GM18867 (cell line): Measurements from ENCODE around the gene D2HGDH.
"Not testable (repeated sequence)": the region's sequence is repeated elsewhere in the genome, so short reads cannot be mapped to it uniquely, and the experiment has no call there.

Experiments
- ATAC-seq: cut with Tn5 transposase; IDR thresholded peaks from one replicate; pipeline ENCODE4 v1.9.1; 2021; ENCODE audit warnings: mild to moderate bottlenecking, moderate library complexity; ENCODE audit not compliant: unreplicated experiment

D2HGDH gene

DNA sequence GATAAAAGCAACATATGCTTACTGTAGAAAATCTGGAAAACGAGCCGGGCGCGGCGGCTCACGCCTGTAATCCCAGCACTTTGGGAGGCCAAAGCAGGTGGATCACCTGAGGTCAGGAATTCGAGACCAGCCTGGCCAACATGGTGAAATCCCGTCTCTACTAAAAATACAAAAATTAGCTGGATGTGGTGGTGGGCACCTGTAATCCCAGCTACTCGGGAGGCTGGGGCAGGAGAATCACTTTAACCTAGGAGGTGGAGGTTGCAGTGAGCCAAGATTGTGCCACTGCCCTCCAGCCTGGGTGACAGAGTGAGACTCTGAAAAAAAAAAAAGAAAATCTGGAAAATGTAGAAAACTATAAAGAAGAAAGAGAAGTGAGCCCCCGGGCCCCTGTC, 83.4 kb downstream of the D2HGDH start:
- ATAC-seq: not testable (repeated sequence)
